Hepatocyte (in vitro differentiated cells): ENCODE results near the gene GOLGA7B. TPM values are rescaled to one million over a fixed set of nuclear protein-coding genes. Genes with fewer than 3 reads are reported as not detected.

Experiments
- DNase-seq: peaks from one replicate; pipeline ENCODE4 v3.0.0-alpha.2; 2016; ENCODE audit warnings: low spot score
- H2AFZ ChIP-seq: fragments of 200-600 bp; sonication (generic); 2 replicates; pipeline ENCODE4 v1.6.0; 2016; ENCODE audit warnings: antibody characterized with exemption, mild to moderate bottlenecking
- H3K27ac ChIP-seq: fragments of 200-600 bp; sonication (generic); 2 replicates; pipeline ENCODE4 v1.5.1; 2016; ENCODE audit warnings: mild to moderate bottlenecking
- H3K27me3 ChIP-seq: fragments of 200-600 bp; sonication (generic); 2 replicates; pipeline ENCODE4 v1.6.1; 2016
- H3K36me3 ChIP-seq: fragments of 200-600 bp; sonication (generic); replicated peaks from 2 replicates; pipeline ENCODE4 v1.5.1; 2016; ENCODE audit warnings: low read depth; ENCODE audit not compliant: insufficient read depth
- H3K4me1 ChIP-seq: fragments of 200-600 bp; sonication (generic); 2 replicates; pipeline ENCODE4 v1.5.1; 2016; ENCODE audit warnings: mild to moderate bottlenecking, moderate library complexity; ENCODE audit not compliant: insufficient read depth
- H3K4me2 ChIP-seq: fragments of 200-600 bp; sonication (generic); 2 replicates; pipeline ENCODE4 v1.6.0; 2016
- H3K4me3 ChIP-seq: fragments of 200-600 bp; sonication (generic); 2 replicates; pipeline ENCODE4 v1.5.1; 2016; ENCODE audit warnings: mild to moderate bottlenecking
- H3K79me2 ChIP-seq: fragments of 200-600 bp; sonication (generic); 2 replicates; pipeline ENCODE4 v1.6.0; 2017; ENCODE audit warnings: mild to moderate bottlenecking
- H3K9me2 ChIP-seq: fragments of 200-600 bp; sonication (generic); replicated peaks from 2 replicates; pipeline ENCODE4 v1.6.0; 2017; ENCODE audit warnings: mild to moderate bottlenecking; ENCODE audit not compliant: insufficient read depth
- H3K9me3 ChIP-seq: fragments of 200-600 bp; sonication (generic); 2 replicates; pipeline ENCODE4 v1.5.1; 2016; ENCODE audit warnings: low read depth, mild to moderate bottlenecking
- H4K20me1 ChIP-seq: fragments of 200-600 bp; sonication (generic); 2 replicates; pipeline ENCODE4 v1.6.0; 2016; ENCODE audit warnings: mild to moderate bottlenecking; ENCODE audit not compliant: insufficient read depth, poor library complexity, severe bottlenecking
- EZH2 ChIP-seq: fragments of 200-600 bp; sonication (generic); IDR thresholded peaks from 2 replicates; pipeline ENCODE4 v1.6.1; 2016; ENCODE audit warnings: antibody characterized with exemption, mild to moderate bottlenecking, borderline replicate concordance
- EZH2phosphoT487 ChIP-seq: fragments of 200-600 bp; sonication (generic); IDR thresholded peaks from one replicate; pipeline ENCODE4 v1.6.1; 2018; ENCODE audit warnings: antibody characterized with exemption, mild to moderate bottlenecking, low read depth, moderate library complexity; ENCODE audit not compliant: unreplicated experiment, severe bottlenecking
- WGBS: methylation state at CpG from one replicate; pipeline ENCODE4 v1.1.6; 2016; ENCODE audit warnings: low lambda C conversion rate; ENCODE audit errors: missing lambda C conversion rate; 5-methylcytosine and 5-hydroxymethylcytosine counted together
- polyA plus RNA-seq: library from polyadenylated mRNA; unstranded; fragments of >200 nt; fragmentation: Nextera tagmentation; extraction: Ambion mirVana; gene quantifications from 2 replicates; pipeline ENCODE4 v1.2.1, GENCODE V29; 2016
- total RNA-seq: library from RNA; depleted of rRNA; stranded (reverse); fragments of >200 nt; gene quantifications from 2 replicates; pipeline ENCODE4 v1.2.3, GENCODE V29; 2014
- TF ChIP-seq, protein P1 (sequence below): fragments of 200-600 bp; sonication (generic); IDR thresholded peaks from 2 replicates; pipeline ENCODE4 v1.5.1; 2016; ENCODE audit warnings: antibody characterized with exemption, mild to moderate bottlenecking; ENCODE audit not compliant: poor library complexity

The GOLGA7B gene
- total and polyA plus RNA-seq, 2 experiments from 2014 or later: 0.15 to 1.5 TPM

DNA sequence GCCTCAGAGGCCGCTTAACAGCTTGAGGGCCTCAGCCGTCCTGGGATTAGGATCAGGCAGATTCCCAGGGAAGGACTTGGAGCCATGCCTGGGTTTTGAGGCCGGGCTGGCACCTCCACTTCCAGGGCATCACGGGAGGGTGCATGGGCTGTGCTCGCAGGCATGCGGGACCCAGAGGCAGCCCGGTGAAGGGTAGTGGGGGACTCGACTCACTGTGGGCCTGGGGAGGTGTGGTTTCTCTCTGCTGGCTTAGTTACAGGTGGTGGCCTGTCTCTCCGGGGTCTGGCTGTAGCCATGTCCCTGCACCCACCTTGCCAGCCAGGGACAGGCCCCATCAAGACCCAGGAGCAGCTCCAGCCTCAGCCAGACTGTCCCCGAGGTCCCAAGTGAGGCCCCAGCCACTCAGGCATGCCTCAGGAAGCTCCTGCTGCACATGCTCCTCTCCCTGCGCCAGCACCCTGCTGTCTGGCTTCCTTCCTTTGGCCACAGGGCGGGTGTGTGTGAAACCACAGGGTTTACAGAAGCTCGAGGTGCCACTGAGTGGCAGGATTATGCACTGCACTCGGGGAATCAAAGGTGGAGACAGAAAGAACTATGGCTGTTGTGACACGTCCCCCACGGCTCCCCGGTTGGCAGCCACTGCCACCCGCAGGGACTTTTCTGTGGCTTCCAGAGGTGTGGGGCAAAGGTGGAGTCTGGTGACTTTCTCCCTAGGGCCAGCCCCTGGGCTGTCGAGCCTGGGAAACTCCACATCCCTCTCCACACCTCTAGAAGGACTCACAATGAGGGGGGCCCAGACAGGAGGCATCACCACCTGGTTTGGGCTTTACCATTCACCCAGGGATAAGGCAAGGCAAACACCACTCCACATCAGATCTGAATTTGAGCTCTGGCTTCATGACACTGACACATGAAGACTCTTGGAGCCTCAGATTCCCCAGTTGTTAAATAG is 19.7 kb downstream of the GOLGA7B start:
- Histone ChIP-seq H4K20me1 (no peaks in the 10 kb centered on the region), H3K4me2 (peak overlapping the region; percentile 15), H3K27ac (no peak overlapping the region), H3K4me1 (peaks cover 7% of the 10 kb centered on the region), H3K27me3 (peaks cover 22% of the 10 kb centered on the region), H3K79me2 (no peaks in the 10 kb centered on the region), H3K4me3 (no peak overlapping the region), H3K36me3 (no peaks in the 10 kb centered on the region), H2AFZ (no peak overlapping the region), H3K9me3 (no peaks in the 10 kb centered on the region), H3K9me2 (no peaks in the 10 kb centered on the region)
- TF ChIP-seq, protein P1, sequence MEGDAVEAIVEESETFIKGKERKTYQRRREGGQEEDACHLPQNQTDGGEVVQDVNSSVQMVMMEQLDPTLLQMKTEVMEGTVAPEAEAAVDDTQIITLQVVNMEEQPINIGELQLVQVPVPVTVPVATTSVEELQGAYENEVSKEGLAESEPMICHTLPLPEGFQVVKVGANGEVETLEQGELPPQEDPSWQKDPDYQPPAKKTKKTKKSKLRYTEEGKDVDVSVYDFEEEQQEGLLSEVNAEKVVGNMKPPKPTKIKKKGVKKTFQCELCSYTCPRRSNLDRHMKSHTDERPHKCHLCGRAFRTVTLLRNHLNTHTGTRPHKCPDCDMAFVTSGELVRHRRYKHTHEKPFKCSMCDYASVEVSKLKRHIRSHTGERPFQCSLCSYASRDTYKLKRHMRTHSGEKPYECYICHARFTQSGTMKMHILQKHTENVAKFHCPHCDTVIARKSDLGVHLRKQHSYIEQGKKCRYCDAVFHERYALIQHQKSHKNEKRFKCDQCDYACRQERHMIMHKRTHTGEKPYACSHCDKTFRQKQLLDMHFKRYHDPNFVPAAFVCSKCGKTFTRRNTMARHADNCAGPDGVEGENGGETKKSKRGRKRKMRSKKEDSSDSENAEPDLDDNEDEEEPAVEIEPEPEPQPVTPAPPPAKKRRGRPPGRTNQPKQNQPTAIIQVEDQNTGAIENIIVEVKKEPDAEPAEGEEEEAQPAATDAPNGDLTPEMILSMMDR: peak; percentile 73
- no peak for TF ChIP-seq EZH2
- TF ChIP-seq EZH2phosphoT487: no peak
- 36% methylated on average over 19 of the region's 19 CpGs for WGBS
- peak; percentile 89 for DNase-seq

DNA sequence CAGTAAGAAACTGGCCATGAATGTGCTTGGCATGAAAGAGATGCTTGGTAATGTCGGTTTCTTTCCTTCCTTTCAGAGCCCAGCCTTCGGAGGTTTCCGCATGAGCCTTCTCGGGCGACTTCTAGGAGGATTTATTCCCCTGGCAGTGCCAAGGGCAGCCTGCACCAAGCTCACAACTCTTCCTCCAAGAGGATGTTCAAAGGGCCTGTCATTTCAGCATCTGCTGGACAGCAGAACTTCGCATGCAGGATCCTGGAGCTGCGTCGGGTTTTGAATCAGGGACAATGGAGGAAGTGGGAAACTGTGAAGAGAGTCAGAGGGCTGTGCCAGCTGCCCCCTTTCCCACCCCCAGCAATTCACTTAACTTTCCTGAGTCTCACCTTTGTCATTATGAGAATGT is 21.3 kb downstream of the GOLGA7B start:
- H3K36me3 ChIP-seq: no peaks in the 10 kb centered on the region
- 82% methylated on average over 8 of the region's 8 CpGs for WGBS
- no peaks in the 10 kb centered on the region for H3K9me3 ChIP-seq
- no peak for DNase-seq
- no peak overlapping the region for H3K4me3 ChIP-seq
- TF ChIP-seq EZH2: no peak
- no peak for TF ChIP-seq EZH2phosphoT487
- TF ChIP-seq, protein P1: no peak
- no peaks in the 10 kb centered on the region for H3K9me2 ChIP-seq
- H4K20me1 ChIP-seq: no peaks in the 10 kb centered on the region
- H3K4me2 ChIP-seq: no peak overlapping the region
- H3K27ac ChIP-seq: no peak overlapping the region
- peaks cover 7% of the 10 kb centered on the region for H3K4me1 ChIP-seq
- peaks cover 26% of the 10 kb centered on the region for H3K27me3 ChIP-seq
- no peak overlapping the region for H2AFZ ChIP-seq
- H3K79me2 ChIP-seq: no peaks in the 10 kb centered on the region

DNA sequence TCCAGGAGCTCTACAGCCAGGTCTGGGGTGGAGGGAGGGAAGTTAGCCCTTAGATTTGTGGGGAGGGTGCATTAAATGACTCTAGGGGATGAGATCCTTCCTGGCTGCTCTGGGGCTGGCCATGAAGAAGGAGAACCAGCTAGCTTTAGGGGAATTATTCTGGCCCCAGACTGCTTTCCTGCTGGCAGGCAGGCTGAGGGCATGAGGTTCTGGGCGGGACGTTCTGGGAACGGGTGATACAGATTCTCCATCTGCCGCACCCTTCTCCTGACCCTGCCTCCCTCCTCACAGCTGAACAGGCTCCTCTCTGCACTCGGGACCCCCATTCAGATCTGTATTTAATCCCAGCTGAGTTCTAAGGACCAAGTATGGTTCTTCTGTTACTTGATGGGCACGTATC is 23.9 kb downstream of the GOLGA7B start:
- Histone ChIP-seq H4K20me1 (no peaks in the 10 kb centered on the region), H3K4me1 (peaks cover 7% of the 10 kb centered on the region), H2AFZ (no peak overlapping the region), H3K4me3 (no peak overlapping the region), H3K27ac (no peak overlapping the region), H3K79me2 (no peaks in the 10 kb centered on the region), H3K9me2 (no peaks in the 10 kb centered on the region), H3K36me3 (no peaks in the 10 kb centered on the region), H3K27me3 (peaks cover 26% of the 10 kb centered on the region), H3K4me2 (no peak overlapping the region), H3K9me3 (no peaks in the 10 kb centered on the region)
- no peak for DNase-seq
- WGBS: 81% methylated on average over 6 of the region's 6 CpGs
- TF ChIP-seq EZH2 (no peak), EZH2phosphoT487 (no peak)
- TF ChIP-seq, protein P1: no peak
